Measurements from ENCODE around the gene IGSF21.

DNA sequence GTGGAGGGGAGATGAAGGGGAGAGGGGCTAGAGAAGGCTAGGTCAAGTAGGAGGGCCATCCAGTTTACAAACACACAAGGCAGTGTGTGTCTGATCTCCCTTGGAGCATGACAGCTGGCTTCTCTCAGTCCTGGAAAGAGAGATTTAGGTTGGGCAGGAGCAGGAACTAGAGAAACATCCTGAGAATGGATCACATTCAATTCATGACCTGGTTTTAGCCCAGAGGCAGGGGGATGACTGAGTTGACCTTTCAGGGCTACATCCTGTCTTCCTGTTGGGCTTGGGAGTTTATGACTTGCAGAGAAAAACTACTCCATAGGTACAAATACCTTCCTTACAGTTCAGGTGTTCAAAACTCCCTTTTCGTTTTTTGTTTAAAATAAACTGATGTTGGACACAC is 97.0 kb downstream of the IGSF21 start:
- TF ChIP-seq, protein P1, sequence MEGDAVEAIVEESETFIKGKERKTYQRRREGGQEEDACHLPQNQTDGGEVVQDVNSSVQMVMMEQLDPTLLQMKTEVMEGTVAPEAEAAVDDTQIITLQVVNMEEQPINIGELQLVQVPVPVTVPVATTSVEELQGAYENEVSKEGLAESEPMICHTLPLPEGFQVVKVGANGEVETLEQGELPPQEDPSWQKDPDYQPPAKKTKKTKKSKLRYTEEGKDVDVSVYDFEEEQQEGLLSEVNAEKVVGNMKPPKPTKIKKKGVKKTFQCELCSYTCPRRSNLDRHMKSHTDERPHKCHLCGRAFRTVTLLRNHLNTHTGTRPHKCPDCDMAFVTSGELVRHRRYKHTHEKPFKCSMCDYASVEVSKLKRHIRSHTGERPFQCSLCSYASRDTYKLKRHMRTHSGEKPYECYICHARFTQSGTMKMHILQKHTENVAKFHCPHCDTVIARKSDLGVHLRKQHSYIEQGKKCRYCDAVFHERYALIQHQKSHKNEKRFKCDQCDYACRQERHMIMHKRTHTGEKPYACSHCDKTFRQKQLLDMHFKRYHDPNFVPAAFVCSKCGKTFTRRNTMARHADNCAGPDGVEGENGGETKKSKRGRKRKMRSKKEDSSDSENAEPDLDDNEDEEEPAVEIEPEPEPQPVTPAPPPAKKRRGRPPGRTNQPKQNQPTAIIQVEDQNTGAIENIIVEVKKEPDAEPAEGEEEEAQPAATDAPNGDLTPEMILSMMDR (IDR thresholded peaks at IDR 0.05) = no peak
- no peak for TF ChIP-seq POLR2A (IDR thresholded peaks at IDR 0.05)
